ENCODE data around the gene ATP6V0C. TPM values are rescaled to one million over a fixed set of nuclear protein-coding genes. Genes with fewer than 3 reads are reported as not detected.

ATP6V0C gene
- total RNA-seq, 1 experiment from 2014 or later: 176 TPM

DNA sequence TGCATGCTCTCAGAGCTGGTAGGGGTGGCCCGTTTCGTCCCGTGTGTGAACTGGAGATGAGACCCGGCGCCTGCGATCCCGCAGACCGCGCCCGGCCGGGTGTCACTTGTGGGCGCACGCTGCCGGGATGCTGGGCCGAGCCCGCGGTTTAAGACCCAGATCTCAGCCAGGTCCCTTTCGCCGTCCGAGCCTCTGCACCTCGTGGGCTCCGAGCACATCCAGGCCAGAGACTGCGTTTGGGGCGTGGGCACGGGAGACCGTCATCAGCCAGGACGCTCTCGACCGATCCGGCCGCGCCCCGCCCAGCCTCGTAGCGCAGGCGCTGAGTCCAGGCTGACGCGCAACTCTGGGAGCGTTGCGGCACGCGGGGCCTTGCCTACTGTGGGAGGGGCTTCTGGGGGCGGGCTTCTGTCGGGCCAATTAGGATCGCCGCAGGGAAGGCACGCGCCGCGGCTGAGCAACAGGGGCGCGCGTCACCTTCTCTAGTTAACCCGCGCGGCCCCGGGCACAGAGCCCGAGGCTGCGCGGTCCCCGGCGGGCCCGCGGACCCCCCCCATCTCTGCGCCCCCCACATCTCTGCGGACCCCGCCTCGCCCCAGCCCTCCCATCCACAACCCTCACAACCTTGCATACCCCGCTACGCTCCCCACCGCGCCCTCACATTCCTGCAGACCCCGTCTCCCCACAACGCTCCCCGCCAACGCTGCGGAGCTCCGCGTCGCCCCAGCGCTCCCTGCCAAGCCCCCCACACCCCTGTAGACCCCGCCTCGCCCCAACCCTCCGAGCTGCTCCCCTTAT, 18.1 kb downstream of the ATP6V0C start:
- H3T11ph ChIP-seq (ENCODE audit: low read length): no peak overlapping the region
- no peak overlapping the region for H4K8ac ChIP-seq (replicated peaks; ENCODE audit: insufficient read length, low read depth, low read length)
- H3K79me2 ChIP-seq (ENCODE audit: insufficient read depth, low read length): no peaks in the 10 kb centered on the region
- no peak overlapping the region for H4K5ac ChIP-seq (ENCODE audit: insufficient read length, low read depth, low read length)
- peak overlapping the region; percentile 79 to 98 for H3K4me3 Mint-ChIP-seq
- no peak overlapping the region for H3K27ac ChIP-seq (ENCODE audit: insufficient read length, low read depth, low read length)
- H3K4me1 ChIP-seq (ENCODE audit: insufficient read depth, low read length): no peaks in the 10 kb centered on the region
- H3K4me2 ChIP-seq (ENCODE audit: insufficient read depth, insufficient read length, low read length): peak overlapping the region; percentile 78
- H2BK5ac ChIP-seq (ENCODE audit: insufficient read length, low read length): no peak overlapping the region
- no peaks in the 10 kb centered on the region for H3K79me1 ChIP-seq (ENCODE audit: insufficient read depth, low read depth, low read length, poor library complexity, severe bottlenecking)
- peaks cover 4 to 11% of the 10 kb centered on the region in 2 experiments for H3K4me1 Mint-ChIP-seq
- no peak overlapping the region for H2AFZ ChIP-seq (ENCODE audit: low read length)
- DNase-seq: peak; percentile 98
- H3K18ac ChIP-seq (ENCODE audit: insufficient read length, low read depth, low read length): peak overlapping the region; percentile 88
- peaks cover 0 to 2% of the 10 kb centered on the region in 2 experiments; a peak in 1 of 5 replicates for H3K9me3 Mint-ChIP-seq
- H3K9ac ChIP-seq (ENCODE audit: extremely low read depth, insufficient read length, low read length): peak overlapping the region; percentile 33
- H3K27me3 ChIP-seq (ENCODE audit: insufficient read depth, low read length): no peaks in the 10 kb centered on the region
- H2AK5ac ChIP-seq (ENCODE audit: insufficient read length, low read length): no peak overlapping the region
- H3K56ac ChIP-seq (ENCODE audit: insufficient read length, low read depth, low read length): no peak overlapping the region
- H2BK120ac ChIP-seq (ENCODE audit: low read depth, low read length, poor library complexity, severe bottlenecking): no peak overlapping the region
- peak overlapping the region; percentile 47; the same call in 1 of the 2 replicates for H3K14ac ChIP-seq (ENCODE audit: insufficient read depth, low read length)
- WGBS (ENCODE audit: extremely low coverage, insufficient read length, low lambda C conversion rate): no CpG with 5 or more reads among the region's 84 CpGs
- TF ChIP-seq, protein P1, sequence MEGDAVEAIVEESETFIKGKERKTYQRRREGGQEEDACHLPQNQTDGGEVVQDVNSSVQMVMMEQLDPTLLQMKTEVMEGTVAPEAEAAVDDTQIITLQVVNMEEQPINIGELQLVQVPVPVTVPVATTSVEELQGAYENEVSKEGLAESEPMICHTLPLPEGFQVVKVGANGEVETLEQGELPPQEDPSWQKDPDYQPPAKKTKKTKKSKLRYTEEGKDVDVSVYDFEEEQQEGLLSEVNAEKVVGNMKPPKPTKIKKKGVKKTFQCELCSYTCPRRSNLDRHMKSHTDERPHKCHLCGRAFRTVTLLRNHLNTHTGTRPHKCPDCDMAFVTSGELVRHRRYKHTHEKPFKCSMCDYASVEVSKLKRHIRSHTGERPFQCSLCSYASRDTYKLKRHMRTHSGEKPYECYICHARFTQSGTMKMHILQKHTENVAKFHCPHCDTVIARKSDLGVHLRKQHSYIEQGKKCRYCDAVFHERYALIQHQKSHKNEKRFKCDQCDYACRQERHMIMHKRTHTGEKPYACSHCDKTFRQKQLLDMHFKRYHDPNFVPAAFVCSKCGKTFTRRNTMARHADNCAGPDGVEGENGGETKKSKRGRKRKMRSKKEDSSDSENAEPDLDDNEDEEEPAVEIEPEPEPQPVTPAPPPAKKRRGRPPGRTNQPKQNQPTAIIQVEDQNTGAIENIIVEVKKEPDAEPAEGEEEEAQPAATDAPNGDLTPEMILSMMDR (conservative IDR thresholded peaks at IDR 0.05): no peak
- peaks cover 10% of the 10 kb centered on the region for H3K23me2 ChIP-seq (ENCODE audit: insufficient read length, low read depth, low read length, poor library complexity, severe bottlenecking)
- H2BK15ac ChIP-seq (ENCODE audit: low read depth, low read length): no peak overlapping the region
- no peak overlapping the region for H2BK20ac ChIP-seq (ENCODE audit: low read depth, low read length, poor library complexity, severe bottlenecking)
- H3K36me3 Mint-ChIP-seq (ENCODE audit: insufficient read depth in 1 of 3, low read depth in 3 of 3): peaks cover 0 to 15% (median 2%) of the 10 kb centered on the region in 3 experiments; a peak in 3 of 7 replicates
- no peak overlapping the region for H2BK12ac ChIP-seq (ENCODE audit: insufficient read length, low read depth, low read length)
- no peak overlapping the region for H3K23ac ChIP-seq (ENCODE audit: insufficient read length, low read depth, low read length)
- H3K27ac Mint-ChIP-seq: peak overlapping the region; percentile 40 to 90 (median 77); a peak in 5 of 7 replicates
- peaks cover 4% of the 10 kb centered on the region; the same call in 1 of the 2 replicates for H3K27me3 Mint-ChIP-seq (ENCODE audit: low read depth)
- H3K4ac ChIP-seq (ENCODE audit: low read depth, low read length): no peak overlapping the region
- no peaks in the 10 kb centered on the region for H4K20me1 ChIP-seq (ENCODE audit: control insufficient read depth, insufficient read depth, insufficient read length)
- no peaks in the 10 kb centered on the region for H3K9me3 ChIP-seq (ENCODE audit: control insufficient read depth, low read depth, low read length)
- H4K91ac ChIP-seq (ENCODE audit: insufficient read length, low read depth, low read length): no peak overlapping the region
